ENCODE results near the gene USP25.

USP25 gene

DNA sequence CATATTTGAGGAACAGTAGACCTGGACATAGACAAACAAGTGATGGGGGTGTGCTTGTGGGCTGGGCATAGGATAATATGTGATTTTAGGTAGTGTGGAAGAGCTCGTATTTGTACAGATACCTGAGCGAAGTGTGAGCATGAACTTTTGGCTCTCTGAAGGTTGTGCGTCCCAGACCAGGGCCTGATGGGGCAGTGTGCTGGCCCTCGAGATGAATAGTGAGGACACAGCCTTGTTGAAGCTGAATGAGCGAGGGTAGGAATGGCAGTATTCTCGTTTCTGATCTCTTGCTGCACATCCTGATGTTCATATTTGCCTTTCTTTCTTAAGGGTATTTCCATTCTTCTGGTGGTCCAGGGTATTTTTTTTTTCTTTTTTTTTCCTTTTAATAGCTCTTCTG, 41.5 kb downstream of the USP25 start:
- H3K36me3 ChIP-seq (ENCODE audit: control insufficient read depth, low read length) = peaks cover 16% of the 10 kb centered on the region
- no peak overlapping the region for H3K4me2 ChIP-seq (ENCODE audit: low read length)
- no peak for TF ChIP-seq EZH2phosphoT487 (IDR thresholded peaks at IDR 0.05; ENCODE audit: borderline replicate concordance, low read length)
- TF ChIP-seq, protein P1, sequence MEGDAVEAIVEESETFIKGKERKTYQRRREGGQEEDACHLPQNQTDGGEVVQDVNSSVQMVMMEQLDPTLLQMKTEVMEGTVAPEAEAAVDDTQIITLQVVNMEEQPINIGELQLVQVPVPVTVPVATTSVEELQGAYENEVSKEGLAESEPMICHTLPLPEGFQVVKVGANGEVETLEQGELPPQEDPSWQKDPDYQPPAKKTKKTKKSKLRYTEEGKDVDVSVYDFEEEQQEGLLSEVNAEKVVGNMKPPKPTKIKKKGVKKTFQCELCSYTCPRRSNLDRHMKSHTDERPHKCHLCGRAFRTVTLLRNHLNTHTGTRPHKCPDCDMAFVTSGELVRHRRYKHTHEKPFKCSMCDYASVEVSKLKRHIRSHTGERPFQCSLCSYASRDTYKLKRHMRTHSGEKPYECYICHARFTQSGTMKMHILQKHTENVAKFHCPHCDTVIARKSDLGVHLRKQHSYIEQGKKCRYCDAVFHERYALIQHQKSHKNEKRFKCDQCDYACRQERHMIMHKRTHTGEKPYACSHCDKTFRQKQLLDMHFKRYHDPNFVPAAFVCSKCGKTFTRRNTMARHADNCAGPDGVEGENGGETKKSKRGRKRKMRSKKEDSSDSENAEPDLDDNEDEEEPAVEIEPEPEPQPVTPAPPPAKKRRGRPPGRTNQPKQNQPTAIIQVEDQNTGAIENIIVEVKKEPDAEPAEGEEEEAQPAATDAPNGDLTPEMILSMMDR (IDR thresholded peaks at IDR 0.05; ENCODE audit: low read depth, low read length, poor library complexity, severe bottlenecking) = no peak
- H3K9me2 ChIP-seq (replicated peaks; ENCODE audit: control insufficient read depth, low read length) = no peaks in the 10 kb centered on the region
- peaks cover 6% of the 10 kb centered on the region for H3K79me2 ChIP-seq (ENCODE audit: control insufficient read depth, low read length)
- no peaks in the 10 kb centered on the region for H3F3A ChIP-seq (ENCODE audit: control insufficient read depth, insufficient read depth)
- H3K9me3 ChIP-seq (ENCODE audit: control insufficient read depth, insufficient read depth, low read length) = no peaks in the 10 kb centered on the region
- no peaks in the 10 kb centered on the region for H4K20me1 ChIP-seq (ENCODE audit: control insufficient read depth, insufficient read depth, low read depth, low read length)
- H3K27me3 ChIP-seq (ENCODE audit: control insufficient read depth, low read length) = no peaks in the 10 kb centered on the region
- no peak overlapping the region for H3K4me3 ChIP-seq (ENCODE audit: low read length)
- H3K4me1 ChIP-seq (ENCODE audit: control insufficient read depth, low read length) = no peaks in the 10 kb centered on the region
- no peak overlapping the region for H3K27ac ChIP-seq (ENCODE audit: low read depth, low read length)

DNA sequence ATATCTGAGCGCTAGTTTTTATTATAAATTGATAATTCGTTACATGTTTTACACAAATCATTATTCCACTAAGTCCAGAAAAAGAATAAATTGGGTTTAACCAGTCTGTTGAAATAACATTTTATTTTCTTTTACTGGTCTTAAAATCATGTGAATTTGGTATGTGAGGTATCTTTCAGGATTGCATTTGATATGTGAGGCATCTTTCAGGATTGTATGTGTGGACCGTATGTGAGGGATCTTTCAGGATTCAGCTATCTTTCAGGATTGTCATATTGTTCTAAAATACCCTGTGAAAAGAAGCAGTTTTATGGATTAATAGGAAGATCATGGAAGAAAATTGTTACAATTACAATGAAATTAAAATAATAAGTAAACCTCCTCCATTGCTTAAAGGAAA, 42.9 kb downstream of the USP25 start:
- Histone ChIP-seq H4K20me1 (ENCODE audit: control insufficient read depth, insufficient read depth, low read depth, low read length) (no peaks in the 10 kb centered on the region), H3K27me3 (ENCODE audit: control insufficient read depth, low read length) (no peaks in the 10 kb centered on the region), H3K27ac (ENCODE audit: low read depth, low read length) (no peak overlapping the region), H3K9me2 (replicated peaks; ENCODE audit: control insufficient read depth, low read length) (no peaks in the 10 kb centered on the region), H3K4me3 (ENCODE audit: low read length) (no peak overlapping the region), H3F3A (ENCODE audit: control insufficient read depth, insufficient read depth) (no peaks in the 10 kb centered on the region), H3K36me3 (ENCODE audit: control insufficient read depth, low read length) (peaks cover 10% of the 10 kb centered on the region), H3K79me2 (ENCODE audit: control insufficient read depth, low read length) (peaks cover 6% of the 10 kb centered on the region), H3K4me1 (ENCODE audit: control insufficient read depth, low read length) (no peaks in the 10 kb centered on the region), H3K4me2 (ENCODE audit: low read length) (no peak overlapping the region), H3K9me3 (ENCODE audit: control insufficient read depth, insufficient read depth, low read length) (no peaks in the 10 kb centered on the region)
- TF ChIP-seq, protein P1 (IDR thresholded peaks at IDR 0.05; ENCODE audit: low read depth, low read length, poor library complexity, severe bottlenecking) = no peak
- no peak for TF ChIP-seq EZH2phosphoT487 (IDR thresholded peaks at IDR 0.05; ENCODE audit: borderline replicate concordance, low read length)

DNA sequence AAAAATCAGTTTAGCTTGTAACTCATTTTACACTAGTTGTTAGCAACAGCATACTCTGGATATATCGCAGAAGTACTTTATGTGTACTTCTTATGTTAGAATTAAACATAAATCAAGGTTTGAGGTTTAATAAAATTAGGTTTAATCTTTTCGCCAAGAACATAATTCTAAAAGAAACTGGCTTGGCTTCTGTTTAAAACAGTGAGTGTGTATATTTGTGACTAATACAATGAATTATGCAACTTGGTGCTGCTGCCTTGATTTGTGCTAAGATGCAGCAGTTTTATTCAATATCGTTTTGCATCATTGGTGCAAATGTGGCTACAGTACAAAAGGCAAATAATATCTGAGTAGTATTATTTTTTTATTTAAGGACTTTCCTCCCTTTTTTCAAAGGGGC, 44.8 kb downstream of the USP25 start:
- no peaks in the 10 kb centered on the region for H3K9me3 ChIP-seq (ENCODE audit: control insufficient read depth, insufficient read depth, low read length)
- no peaks in the 10 kb centered on the region for H3K27me3 ChIP-seq (ENCODE audit: control insufficient read depth, low read length)
- peaks cover under 1% of the 10 kb centered on the region for H3K36me3 ChIP-seq (ENCODE audit: control insufficient read depth, low read length)
- no peak overlapping the region for H3K4me2 ChIP-seq (ENCODE audit: low read length)
- H3K4me1 ChIP-seq (ENCODE audit: control insufficient read depth, low read length) = no peaks in the 10 kb centered on the region
- H3K9me2 ChIP-seq (replicated peaks; ENCODE audit: control insufficient read depth, low read length) = no peaks in the 10 kb centered on the region
- H3K4me3 ChIP-seq (ENCODE audit: low read length) = no peak overlapping the region
- H3K79me2 ChIP-seq (ENCODE audit: control insufficient read depth, low read length) = peaks cover 4% of the 10 kb centered on the region
- no peak overlapping the region for H3K27ac ChIP-seq (ENCODE audit: low read depth, low read length)
- H4K20me1 ChIP-seq (ENCODE audit: control insufficient read depth, insufficient read depth, low read depth, low read length) = no peaks in the 10 kb centered on the region
- H3F3A ChIP-seq (ENCODE audit: control insufficient read depth, insufficient read depth) = no peaks in the 10 kb centered on the region
- TF ChIP-seq, protein P1 (IDR thresholded peaks at IDR 0.05; ENCODE audit: low read depth, low read length, poor library complexity, severe bottlenecking) = no peak
- TF ChIP-seq EZH2phosphoT487 (IDR thresholded peaks at IDR 0.05; ENCODE audit: borderline replicate concordance, low read length) = no peak

DNA sequence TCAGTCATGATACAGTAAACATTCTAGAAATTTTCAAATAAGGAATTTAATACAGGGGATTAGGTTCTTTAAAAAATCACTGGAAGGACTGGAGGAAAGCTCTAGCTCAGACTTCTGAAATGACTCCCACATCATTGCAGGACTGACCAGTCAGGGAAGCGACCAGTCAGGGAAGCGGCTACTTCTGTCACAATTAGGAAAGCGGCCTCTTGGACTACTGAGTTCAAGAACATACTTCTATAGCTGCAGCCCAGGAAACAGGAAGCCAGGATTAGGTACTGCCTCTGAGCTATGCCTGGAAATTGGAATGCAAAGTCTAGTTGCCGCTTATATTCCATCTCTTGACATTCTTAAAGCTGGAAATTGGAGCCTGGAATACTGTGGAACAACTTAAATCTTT, 45.5 kb downstream of the USP25 start:
- H3K4me3 ChIP-seq (ENCODE audit: low read length) = no peak overlapping the region
- no peaks in the 10 kb centered on the region for H3K9me3 ChIP-seq (ENCODE audit: control insufficient read depth, insufficient read depth, low read length)
- H3F3A ChIP-seq (ENCODE audit: control insufficient read depth, insufficient read depth) = no peaks in the 10 kb centered on the region
- no peaks in the 10 kb centered on the region for H3K9me2 ChIP-seq (replicated peaks; ENCODE audit: control insufficient read depth, low read length)
- TF ChIP-seq EZH2phosphoT487 (IDR thresholded peaks at IDR 0.05; ENCODE audit: borderline replicate concordance, low read length) = no peak
- TF ChIP-seq, protein P1 (IDR thresholded peaks at IDR 0.05; ENCODE audit: low read depth, low read length, poor library complexity, severe bottlenecking) = no peak
- H3K27ac ChIP-seq (ENCODE audit: low read depth, low read length) = no peak overlapping the region
- H4K20me1 ChIP-seq (ENCODE audit: control insufficient read depth, insufficient read depth, low read depth, low read length) = no peaks in the 10 kb centered on the region
- H3K79me2 ChIP-seq (ENCODE audit: control insufficient read depth, low read length) = peaks cover 3% of the 10 kb centered on the region; the same call in 1 of the 2 replicates
- no peaks in the 10 kb centered on the region for H3K4me1 ChIP-seq (ENCODE audit: control insufficient read depth, low read length)
- no peak overlapping the region for H3K4me2 ChIP-seq (ENCODE audit: low read length)
- peaks cover 4% of the 10 kb centered on the region for H3K36me3 ChIP-seq (ENCODE audit: control insufficient read depth, low read length)
- H3K27me3 ChIP-seq (ENCODE audit: control insufficient read depth, low read length) = no peaks in the 10 kb centered on the region

Data from DOHH2 (cell line).